HG03066 (cell line): ENCODE results near the gene PARM1.

Source experiments
- ATAC-seq: cut with Tn5 transposase; IDR thresholded peaks from one replicate; pipeline ENCODE4 v1.9.1; 2021; ENCODE audit warnings: low read depth; ENCODE audit not compliant: unreplicated experiment

Gene PARM1

GRCh38 chr4:74932832-74933561 is at the start of gene PARM1:
Gene PARM1 (plus strand): TSS chr4:74933116. CDS start chr4:74933328, 212 bp downstream.
- ATAC-seq, result peak; percentile 78

GRCh38 chr4:74884266-74884665 is 48.6 kb upstream of the PARM1 start:
- ATAC-seq, result no peak

GRCh38 chr4:74886484-74886883 is 46.4 kb upstream of the PARM1 start:
- no peak for ATAC-seq

GRCh38 chr4:74890341-74890740 is 42.6 kb upstream of the PARM1 start:
- ATAC-seq, result no peak

GRCh38 chr4:74891037-74891436 is 41.9 kb upstream of the PARM1 start:
- ATAC-seq, result no peak

GRCh38 chr4:74893171-74893570 is 39.7 kb upstream of the PARM1 start:
- ATAC-seq, result no peak

- no peak for ATAC-seq
Measured at GRCh38 chr4:74896595-74896994, 36.3 kb upstream of the PARM1 start.

GRCh38 chr4:74897386-74897785 is 35.5 kb upstream of the PARM1 start:
- no peak for ATAC-seq

- no peak for ATAC-seq
Measured at GRCh38 chr4:74900862-74901261, 32.1 kb upstream of the PARM1 start.

GRCh38 chr4:74904509-74905065 is 28.3 kb upstream of the PARM1 start:
- no peak for ATAC-seq

- no peak for ATAC-seq
Measured at GRCh38 chr4:74906771-74907170, 26.1 kb upstream of the PARM1 start.

GRCh38 chr4:74919783-74920182 is 13.1 kb upstream of the PARM1 start:
- ATAC-seq, result peak; percentile 63

- ATAC-seq, result no peak
Measured at GRCh38 chr4:74920704-74921103, 12.2 kb upstream of the PARM1 start.

- no peak for ATAC-seq
Measured at GRCh38 chr4:74921490-74921889, 11.4 kb upstream of the PARM1 start.

GRCh38 chr4:74926007-74926406 is 6.9 kb upstream of the PARM1 start:
- no peak for ATAC-seq

- ATAC-seq, result peak; percentile 46
Measured at GRCh38 chr4:74930162-74930561, 2.8 kb upstream of the PARM1 start.

GRCh38 chr4:74931376-74931775 is 1.5 kb upstream of the PARM1 start:
- no peak for ATAC-seq

GRCh38 chr4:74932010-74932409 is 906 bp upstream of the PARM1 start:
- no peak for ATAC-seq

GRCh38 chr4:74933562-74934015 is 673 bp downstream of the PARM1 start:
- ATAC-seq, result no peak

- ATAC-seq, result no peak
Measured at GRCh38 chr4:74934016-74934831, 1.3 kb downstream of the PARM1 start.

- no peak for ATAC-seq
Measured at GRCh38 chr4:74934888-74935287, 2.0 kb downstream of the PARM1 start.
